ENCODE data around the gene DOCK6.
"Not testable (repeated sequence)": the region's sequence is repeated elsewhere in the genome, so short reads cannot be mapped to it uniquely, and the experiment has no call there.

DOCK6 gene

DNA sequence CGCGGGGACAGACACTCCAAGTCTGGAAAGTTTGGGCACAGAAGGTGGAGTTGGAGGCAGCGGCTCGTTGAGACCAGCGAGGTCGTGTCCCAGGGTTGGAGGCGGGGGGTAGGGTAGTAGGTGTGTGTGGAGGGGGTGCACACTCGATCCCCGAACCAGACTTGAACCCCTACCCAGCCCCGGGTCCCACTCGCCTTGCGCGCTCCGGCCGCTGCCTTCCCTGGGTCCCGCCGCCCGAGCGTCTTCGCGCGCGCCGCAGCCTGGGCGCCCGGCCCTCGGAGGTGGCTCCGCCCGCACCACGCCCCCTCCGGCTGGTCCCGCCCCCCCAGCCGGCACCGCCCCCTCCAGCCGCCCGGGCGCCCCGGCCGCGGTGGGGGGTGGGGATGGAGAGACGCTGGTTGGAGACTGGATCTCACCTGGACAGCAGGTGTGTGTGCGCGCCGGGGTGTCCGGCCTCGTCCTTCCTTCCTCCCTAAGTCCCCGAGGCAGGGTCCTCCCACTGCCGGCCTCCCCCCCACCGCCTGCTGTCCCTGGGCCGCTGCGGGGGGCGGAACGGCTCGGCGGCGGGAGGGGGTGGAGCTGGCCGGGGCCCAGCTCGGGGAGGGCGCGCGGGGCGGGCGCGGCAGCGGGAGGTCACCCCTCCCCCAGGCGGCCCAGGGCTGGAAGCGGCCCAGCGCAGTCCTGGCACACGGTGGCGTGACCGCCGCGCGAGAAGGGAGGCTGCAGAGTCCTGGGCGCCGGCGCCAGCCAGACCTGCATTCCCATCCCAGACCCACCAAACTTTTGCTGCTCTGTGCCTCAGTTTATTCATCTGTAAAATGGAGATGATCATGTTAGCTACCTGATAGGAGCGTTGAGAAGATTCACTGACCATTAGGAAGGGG is 64.8 kb downstream of the DOCK6 start, which contains the start of gene KANK2:
Gene KANK2, minus strand, starts transcription at position 255 of the 884 bp plus-strand sequence. CDS start 3,034 bp downstream, outside the sequence.
- peak; percentile 98 for DNase-seq (ENCODE audit: low spot score)

DNA sequence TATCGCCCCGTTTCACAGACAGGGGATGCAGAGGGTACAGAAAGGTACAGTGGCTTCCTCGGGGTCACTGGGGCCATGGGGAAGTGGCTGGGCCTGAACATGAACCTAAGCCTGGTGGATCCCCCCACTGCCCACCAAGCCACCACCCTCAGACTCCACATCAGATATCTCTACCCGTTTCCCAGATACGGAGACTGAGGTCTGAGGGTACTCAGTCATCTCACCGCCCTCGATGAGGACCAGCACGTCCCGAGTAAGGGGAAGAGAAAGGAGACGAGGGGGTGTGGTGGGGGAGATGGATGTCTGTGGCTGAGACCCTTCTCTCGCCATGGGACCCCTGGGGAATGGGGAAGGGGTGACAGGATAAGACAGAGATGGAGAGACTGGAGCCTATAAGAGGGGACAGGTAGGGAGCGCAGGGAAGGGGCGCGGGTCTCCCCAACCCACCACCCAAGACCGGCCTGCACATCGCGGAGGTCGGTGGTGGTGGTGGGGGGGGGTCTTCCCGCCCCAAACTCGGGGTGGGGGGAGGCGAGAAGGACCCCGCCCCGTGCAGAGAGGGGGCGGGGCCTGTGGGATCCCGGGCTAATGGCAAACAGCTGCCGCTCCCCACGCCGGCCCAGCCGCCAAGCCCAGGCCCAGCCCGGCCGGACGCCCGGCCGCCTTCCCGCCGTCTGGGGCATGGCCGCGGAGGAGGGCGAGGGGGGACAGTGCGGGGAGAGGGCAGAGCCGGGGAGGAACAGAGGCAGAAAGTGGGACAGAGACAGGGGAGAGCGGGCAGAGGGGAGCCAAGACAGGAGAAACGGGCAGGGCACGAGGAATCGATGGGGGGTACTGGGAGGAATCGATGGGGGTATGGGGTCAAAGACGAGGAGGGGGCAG is 65.7 kb downstream of the DOCK6 start:
- DNase-seq (ENCODE audit: low spot score) = peak; percentile 85

DNA sequence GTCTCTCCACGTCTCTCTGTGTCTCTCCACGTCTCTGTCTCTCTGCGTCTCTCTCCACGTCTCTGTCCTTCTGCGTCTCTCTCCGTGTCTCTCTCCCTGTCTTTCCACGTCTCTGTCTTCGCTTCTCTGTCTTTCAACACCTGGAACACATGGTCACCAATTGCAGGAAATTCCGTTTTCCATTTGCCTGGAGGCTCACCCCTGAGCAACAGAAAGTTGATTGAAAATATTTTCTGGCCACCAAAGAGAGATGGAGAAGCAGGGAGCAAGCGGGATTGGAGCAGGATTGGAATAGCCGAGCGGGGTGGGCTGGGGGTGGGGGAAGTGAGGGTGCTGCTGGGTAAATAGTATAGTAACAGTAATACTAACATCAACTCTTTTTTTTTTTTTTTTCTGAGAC is 66.6 kb downstream of the DOCK6 start:
- no peak for DNase-seq (ENCODE audit: low spot score)

DNA sequence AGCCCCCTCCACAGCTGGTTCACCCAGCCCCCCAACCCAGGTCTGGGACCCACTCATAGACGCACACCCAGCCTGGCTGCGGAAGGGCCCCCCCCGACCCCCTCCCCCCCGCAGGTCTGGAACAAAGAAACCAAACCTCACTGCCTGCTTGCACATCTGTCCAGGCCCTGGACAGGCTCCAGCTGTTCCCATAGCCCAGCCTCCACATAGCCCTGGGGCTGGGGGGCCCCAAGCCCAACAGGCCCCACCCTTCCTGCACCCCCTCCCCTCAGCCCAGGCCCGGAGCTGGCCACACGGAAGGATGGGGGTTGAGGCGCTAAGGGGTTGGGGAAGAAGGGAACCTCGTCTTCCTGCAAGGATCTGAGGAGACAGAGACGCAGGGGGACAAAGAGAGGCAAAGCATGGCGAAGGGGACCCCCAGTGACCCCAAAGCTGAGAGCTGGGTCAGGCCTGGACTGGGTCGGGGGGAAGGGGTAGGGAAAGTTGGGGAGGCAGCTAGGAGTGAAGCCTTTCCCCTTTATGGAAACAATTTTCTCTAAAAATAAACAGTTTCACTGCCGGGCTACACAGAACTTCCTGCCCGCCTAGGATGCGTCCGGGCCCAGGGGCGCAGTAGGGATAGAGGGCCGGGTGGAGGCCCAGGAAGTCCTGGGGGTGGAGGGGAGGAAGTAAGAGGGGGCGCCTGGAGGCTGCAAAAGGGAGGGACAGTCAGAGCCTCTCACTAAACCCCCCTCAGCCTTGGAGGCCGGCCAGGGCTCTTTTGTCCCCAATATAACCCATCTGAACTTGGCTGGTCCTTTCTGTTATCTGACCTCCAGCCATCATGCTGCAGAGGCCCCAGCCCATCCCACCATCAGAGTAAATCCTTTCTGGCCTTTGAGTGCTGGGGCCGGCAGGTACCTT is 67.4 kb downstream of the DOCK6 start:
- no peak for DNase-seq (ENCODE audit: low spot score)

DNA sequence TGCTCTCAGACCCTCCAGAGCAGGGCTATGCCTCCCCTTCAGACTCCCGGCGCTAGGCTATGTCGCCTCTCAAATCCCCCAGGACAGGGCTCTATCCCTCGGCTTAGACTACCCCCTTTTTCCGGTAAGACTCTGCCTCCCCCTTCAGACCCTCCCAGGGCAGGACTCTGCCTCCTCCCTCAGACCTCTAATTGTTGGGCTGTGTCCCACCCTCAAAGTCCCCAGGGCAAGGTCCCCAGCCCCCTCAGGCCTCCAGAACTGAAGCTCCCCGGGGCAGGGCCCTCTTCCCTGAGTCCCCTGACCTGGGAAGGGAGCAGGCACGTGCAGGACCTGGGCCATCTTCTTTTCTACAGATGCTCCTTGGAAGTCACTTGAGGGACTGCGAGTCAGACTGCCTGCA is 68.2 kb downstream of the DOCK6 start:
- DNase-seq (ENCODE audit: low spot score) = no peak

DNA sequence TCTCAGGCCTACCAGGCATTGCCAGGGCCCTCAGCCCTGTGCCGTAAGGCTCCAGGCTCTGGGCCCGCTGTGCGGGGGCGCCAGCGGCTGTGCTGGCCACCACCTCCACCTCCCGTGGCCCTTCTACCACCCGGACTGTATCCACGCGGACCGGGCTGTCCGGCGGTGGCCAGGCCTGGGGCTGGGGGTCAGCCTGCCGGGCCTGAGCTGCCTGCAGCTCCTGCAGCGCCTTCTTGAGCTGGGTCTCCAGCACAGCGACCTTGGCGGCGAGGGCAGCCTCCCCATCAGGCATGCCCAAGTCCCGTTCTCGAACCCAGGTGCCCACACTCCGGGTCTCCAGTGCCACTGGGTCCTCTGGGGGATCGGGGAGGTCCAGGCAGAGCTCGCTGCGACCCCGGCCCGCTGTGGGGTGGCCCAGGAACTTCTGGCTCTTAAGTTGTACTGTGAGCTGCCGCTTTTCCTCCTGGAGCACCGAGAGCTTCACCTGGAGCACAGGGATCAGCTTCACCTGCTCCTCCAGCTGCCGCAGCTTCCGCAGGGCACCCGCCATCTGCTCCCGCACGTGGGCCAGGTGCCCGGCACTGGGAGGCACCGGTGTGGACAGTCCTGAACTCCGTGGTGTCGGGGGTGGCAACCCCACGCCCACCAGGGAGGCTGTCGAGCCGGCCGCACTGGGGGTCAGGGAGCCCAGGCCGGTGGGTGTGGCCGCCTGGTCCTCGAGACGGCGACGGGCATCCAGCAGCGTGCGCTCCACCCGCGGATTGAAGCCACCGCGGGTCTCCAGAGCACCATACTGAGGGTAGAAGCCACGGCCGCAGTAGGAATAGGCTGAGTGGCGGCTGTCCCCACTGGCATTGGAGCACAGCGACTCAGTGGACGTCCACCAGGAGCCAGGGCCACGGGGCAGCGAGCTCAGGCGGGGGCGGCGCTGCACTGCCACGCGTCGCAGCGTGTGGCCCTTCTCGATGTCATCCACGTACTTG is 69.1 kb downstream of the DOCK6 start:
- no peak for DNase-seq (ENCODE audit: low spot score)

DNA sequence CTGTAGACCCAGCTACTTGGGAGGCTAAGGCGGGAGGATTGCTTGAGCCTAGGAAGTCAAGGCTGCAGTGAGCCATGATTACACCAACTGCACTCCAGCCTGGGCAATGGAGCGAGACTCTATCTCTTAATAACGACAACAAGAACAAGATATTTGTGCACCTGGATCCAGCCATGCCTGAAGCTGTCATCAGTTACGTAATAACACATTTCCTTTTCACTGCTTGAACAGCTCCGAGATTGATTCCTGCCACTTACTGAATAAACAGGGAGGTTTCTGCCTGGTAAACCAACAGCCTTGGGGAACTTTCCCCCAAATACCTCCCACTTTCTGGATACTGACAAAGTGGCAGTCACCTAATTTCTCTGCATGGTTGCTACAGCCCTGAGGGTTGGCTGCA is 70.4 kb downstream of the DOCK6 start:
- no peak for DNase-seq (ENCODE audit: low spot score)

DNA sequence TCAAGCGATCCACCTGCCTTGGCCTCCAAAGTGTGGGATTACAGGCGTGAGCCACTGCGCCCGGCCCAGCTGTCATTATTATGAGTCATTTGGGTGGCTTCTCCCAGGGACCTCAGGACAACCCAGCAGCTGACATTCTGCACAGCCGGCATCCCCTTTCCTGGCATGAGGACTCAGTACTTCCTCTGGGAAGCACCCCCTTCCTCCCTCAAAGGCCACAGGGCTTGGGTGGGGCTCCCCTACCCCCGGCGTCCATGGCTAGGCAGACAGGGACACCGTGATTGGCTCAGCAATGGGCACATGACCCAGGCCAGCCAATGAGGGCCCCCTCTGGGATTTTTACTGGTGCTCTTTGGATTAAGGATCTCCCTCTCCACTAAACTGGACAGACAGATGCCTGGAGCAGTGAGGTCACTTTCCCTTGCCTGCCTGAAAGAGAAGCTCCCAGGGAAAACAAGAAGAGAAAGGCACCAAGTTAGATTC is 71.0 kb downstream of the DOCK6 start:
- peak; percentile 87 for DNase-seq (ENCODE audit: low spot score)

DNA sequence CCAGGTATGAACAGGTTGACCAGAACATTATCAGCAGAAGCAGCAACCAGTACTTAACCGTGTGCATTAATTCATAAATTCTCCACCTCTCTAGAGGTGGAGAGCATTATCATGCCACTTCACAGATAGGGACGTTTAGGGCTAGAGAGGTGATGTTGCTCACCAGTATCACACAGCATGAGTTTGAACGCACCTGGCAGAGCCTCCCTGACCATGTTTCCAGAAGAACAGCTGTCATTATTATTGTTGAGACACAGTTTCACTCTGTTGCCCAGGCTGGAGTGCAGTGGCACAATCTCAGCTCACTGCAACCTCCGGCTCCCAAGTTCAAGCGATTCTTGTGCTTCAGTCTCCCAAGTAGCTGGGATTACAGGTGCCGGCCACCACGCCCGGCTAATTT is 71.8 kb downstream of the DOCK6 start:
- DNase-seq (ENCODE audit: low spot score) = no peak

DNA sequence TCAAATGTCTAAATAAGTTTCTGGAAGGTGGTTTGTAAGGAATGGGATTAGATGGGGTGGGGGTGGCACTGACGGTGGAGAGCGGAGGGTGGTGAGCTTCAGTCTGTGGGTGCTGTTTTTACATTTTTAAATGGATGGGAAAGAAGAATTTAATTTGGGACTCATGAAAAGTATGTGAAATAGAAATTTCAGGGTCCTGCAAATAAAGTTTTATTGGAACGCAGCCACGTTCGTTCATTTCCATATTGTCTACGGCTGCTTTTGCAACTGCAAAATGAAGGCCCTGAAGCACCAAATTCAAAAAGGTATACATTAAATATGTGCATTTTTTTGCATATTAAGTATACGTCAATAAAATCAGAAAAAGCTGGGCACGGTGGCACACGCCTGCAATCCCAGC is 74.9 kb downstream of the DOCK6 start:
- DNase-seq (ENCODE audit: low spot score) = no peak

DNA sequence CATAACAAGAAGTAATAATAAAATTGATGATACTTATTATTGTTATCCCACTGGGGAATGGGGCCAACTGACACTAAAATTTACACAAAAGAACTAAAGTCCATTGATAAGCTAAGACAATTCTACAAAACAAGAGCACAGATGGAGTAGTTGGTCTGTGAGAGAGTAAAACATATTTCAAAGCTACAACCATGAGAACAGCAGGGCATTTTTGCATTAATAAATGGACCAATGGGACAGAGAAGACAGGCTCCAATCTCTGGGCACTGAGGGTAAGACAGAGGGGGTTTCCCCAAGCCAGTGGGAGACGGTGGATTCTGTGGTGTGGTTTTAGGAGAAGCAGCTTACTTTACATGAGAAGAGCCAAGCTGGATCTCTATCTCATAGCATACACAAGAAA is 79.3 kb downstream of the DOCK6 start:
- no peak for DNase-seq (ENCODE audit: low spot score)

DNA sequence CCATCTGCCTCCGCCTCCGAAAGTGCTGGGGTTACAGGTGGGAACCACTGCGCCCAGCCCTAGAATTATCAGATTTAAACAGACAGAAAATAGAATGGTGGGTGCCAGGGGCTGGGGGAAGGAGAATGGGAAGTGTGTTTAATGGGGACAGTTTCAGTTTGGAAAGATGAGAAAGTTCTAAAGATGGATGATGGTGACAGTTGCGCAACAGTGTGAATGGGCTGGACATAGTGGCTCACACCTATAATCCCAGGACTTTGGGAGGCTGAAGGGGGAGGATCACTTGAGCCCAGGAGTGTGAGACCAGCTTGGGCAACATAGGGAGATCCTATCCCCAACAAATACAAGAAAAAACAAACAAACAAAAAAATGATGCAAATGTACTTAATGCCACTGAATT is 80.8 kb downstream of the DOCK6 start:
- no peak for DNase-seq (ENCODE audit: low spot score)

DNA sequence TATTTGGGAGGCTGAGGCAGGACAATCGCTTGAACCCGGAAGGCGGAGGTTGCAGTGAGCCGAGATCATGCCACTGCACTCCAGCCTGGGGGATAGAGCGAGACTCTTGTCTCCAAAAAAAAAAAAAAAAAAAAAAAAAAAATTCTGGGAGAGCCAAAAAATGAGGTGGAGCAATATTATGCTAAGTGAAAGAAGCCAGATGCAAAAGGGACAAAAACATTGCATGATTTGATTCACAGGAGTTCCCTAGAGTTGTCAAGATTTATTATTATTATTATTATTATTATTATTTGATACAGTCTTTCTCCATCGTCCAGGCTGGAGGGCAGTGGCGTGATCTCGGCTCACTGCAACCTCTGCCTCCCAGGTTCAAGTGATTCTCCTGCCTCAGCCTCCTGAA is 81.3 kb downstream of the DOCK6 start:
- not testable (repeated sequence) for DNase-seq (ENCODE audit: low spot score)

DNA sequence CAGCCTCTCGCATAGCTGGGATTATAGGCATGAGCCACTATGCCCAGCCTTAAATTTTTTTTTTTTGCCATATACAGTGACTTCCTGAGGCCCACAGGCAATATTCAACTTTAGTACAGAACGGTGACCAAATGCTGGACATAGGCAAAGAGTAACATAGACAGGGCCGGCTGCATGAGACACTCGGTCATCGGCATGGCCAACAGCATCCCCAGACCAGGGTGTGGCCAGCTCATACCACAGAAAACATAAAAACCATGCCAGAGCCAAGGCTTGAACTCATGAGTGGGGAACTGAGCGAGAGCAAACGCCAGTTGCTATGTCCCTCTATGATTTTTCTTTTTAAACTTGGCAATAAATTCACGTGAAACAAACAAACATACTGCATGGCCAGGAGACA is 82.0 kb downstream of the DOCK6 start:
- DNase-seq (ENCODE audit: low spot score) = peak; percentile 76

DNA sequence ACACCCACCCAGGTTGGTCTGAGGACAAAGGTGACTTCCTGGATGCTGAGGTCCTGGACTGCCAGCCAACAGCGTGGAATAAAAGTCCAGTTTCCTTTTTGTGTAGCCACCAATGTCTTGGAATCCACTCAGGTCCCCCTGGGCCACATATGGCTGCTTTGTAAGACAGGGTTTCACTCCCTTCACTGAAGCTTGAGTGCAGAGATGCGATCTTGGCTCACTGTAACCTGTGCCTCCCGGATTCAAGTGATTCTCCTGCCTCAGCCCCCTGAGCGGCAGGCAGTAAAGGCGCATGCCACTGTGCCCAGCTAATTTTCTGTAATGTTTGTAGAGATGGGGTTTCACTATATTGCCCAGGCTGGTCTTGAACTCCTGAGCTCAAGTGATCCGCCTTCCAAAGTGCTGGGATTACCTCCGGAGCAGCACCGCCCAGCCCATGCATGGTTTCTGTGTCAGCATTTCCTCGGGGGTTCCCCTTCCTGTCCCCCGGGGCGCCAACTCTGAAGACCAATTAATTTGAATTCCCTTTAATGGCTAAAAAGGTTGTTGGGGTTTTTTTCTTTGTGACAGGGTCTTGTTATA is 82.5 kb downstream of the DOCK6 start:
- no peak for DNase-seq (ENCODE audit: low spot score)

DNA sequence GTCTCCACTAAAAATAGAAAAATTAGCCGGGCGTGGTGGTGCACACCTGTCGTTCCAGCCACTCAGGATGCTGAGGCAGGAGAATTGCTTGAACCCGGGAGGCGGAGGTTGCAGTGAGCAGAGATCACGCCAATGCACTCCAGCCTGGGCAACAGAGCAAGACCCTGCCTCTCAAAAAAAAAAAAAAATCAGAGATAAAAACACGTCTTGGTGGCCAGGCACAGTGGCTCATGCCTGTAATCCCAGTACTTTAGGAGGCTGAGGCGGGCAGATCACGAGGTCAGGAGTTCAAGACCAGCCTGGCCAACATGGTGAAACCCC is 83.2 kb downstream of the DOCK6 start:
- DNase-seq (ENCODE audit: low spot score) = not testable (repeated sequence)

DNA sequence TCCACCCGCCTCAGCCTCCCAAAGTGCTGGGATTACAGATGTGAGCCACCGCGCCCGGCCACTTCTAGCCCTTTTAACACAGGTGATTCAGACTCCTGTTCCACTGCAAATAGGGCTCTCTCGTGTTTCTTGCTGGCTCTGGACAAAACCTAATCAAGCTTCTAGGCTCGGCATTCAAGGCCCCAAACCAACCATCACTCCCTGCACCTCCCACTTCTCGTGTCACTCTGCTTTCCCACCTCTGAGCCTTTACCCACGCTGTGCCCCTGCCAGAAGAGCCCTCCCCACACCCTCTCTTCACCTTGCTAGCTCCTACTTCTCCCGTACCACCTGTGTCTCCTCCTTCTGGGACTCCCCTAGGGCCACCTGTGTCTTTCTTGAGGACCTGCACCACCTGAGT is 84.7 kb downstream of the DOCK6 start:
- DNase-seq (ENCODE audit: low spot score) = no peak

DNA sequence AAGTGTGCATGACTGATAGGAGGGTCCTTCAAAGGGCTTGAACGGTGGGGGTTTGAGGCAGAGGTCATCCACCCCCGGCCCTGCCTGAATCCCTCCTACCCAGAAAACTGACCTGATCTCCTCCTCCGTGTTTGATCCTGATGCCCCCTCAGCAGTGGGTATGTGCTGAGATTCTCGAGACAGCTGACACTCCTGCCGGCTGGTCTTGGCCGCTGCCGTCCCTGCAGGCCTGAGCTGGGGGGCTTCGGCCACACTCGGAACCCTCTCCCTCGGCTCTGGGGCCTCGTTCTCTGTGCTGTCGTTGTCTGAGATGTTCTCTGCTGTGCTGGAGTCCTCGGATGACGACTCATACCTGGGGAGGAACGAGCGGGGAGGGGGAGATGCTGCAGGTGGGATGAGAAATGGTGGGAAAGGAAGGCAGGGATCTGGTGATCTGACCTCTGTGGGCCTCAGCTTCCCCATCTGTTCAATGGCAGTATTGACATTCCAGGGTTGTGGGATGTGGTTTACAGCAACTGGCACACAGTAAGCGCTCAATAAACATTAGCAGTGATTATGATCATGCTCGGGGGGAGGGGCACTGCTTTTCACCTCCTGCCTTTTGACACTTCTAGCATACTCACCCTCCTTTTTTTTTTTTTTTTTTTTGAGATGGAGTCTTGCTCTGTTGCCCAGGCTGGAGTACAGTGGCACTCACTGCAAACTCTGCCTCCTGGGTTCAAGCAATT is 85.7 kb downstream of the DOCK6 start:
- DNase-seq (ENCODE audit: low spot score) = no peak

DNA sequence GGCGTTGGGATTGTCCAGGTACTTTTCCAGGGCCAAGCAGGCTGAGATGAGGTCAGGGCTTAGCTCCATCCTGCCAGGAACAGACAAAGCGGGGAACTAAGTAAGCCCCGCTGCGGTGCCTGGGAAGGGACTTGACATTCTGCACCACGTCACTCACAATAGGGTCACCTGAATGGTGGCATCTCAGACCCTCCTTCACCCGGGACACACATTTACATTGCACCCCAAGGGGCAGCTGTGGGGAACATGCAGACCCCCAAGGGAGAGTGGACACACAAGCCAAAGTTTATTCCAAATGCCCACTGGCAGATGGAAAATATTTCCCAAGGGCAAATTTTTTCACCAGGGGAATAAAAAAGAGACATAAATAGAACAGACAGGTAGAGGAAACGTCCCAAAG is 86.4 kb downstream of the DOCK6 start:
- no peak for DNase-seq (ENCODE audit: low spot score)

DNA sequence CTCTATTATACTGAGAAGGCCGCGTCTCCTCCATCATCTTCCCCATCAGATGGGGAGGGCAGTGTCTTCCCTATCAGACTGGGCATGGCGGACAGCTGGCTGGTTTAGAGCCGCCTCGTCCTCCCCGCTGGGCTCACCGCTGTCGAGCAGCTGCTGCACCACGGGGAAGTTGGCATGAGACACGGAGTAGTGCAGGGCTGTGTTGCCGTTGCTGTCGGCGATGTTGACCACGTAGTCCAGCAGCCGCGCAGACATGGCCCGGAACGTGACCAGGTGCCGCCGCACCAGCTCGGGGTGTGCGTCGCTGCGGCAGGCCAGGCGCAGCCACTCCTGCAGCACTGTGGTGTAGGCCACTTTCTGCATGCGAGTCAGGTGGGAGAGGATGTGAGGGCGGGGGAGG is 88.0 kb downstream of the DOCK6 start:
- no peak for DNase-seq (ENCODE audit: low spot score)

Measured in AG20443 (cell line).